ENCODE results near the gene LRRC19.

LRRC19 gene

DNA sequence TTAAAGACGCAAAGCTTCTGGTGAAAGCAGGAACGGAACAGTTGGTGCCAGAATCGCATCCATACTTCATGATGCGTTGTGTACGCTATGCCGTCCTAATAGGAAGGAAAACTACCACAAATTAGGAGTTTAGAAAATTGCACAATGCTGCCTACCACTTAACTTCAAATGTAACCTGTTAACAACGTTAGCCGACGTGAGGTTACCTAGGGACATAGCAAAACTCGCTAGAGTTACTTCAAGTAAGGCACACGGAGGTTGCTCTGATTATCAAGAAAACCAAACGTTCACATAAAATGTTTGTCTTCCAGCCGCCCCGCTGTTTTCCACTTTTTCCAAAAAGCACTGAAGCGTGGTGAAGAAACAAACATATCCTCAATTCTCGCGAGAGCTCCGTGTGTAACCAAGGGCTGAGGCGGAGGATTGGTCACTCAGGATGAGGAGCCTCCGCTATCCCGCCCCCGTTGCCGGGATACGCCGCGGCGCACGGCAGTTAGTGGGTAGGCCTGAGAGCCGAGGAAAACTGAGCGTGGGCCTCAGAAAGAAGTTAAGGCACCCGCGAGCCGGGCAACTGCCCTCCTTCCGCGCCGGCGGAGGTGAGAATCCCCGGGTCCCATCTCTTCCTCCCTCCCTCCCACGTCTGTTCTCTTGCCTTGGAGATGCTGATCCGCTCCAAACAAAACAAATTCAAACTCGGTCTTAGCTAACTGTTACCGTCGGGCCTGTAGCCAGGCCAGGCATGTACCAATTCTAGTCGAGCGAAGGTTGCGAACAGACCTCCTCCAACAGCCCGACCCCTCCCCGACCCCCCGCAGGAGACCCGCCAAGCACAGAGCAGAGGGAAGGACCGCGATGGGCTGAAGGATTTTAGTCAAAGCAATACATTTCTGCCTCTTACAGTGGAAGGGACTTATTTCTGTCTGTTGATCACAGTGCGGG lies 49.3 kb downstream of the LRRC19 start, which contains the start of gene IFT74:
TSS of gene IFT74 (plus strand) at position 492 of the 939 bp plus-strand sequence. CDS start 5,556 bp downstream, outside the sequence.
- DNase-seq, result peak; percentile 94

DNA sequence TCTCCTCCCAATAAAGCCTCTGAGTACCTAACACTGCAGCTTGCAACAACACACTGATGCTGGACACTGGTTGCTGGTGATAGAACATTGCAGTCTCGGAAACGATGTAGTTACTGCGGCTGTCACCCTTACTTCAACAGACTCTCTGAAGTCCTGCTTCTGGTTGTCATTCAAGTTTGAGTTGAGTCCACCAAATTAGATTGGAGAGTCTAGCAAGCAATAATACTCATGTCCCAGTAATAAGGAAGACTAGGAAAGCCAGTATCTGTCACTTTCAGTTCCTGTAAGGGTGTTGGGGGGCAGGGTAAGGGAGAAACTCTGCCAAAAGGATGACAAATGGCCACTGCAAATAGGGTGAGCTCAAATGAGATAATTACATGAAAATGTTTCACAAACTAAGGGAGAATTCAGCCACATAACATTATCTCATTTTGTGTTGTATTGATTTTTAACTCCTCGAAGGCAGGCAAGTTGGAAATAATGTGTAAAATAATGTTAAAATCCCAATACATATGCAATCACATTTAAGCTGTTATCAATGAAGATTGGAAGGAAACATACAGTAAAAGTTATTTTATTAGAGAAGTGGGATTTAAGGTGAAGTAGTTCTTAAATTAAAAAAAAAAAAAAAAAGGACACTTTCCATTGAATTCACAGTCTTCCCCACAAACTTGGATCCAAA lies 50.1 kb downstream of the LRRC19 start:
- DNase-seq, result peak; percentile 9

DNA sequence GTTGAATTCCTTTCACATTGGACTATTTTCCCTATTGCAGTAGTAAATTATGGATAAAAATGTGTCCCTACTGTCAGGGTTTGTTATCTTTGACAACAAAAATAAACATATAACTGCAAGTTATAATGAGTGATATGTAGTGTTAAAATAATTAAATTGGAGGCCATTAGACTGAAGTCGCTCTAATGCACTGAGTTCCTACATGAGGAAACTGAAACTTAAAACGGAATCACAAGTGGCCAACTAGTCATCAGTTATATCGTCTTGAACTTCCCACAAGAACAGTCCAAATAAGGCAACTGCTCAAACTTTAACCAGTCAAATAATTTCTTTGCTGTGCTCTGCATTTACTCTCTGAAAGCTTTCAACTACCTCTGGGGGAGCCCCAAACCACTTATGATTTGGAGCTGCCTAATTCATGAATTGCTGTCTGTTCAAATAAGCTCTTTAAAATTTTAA lies 51.4 kb downstream of the LRRC19 start:
- DNase-seq, result no peak

DNA sequence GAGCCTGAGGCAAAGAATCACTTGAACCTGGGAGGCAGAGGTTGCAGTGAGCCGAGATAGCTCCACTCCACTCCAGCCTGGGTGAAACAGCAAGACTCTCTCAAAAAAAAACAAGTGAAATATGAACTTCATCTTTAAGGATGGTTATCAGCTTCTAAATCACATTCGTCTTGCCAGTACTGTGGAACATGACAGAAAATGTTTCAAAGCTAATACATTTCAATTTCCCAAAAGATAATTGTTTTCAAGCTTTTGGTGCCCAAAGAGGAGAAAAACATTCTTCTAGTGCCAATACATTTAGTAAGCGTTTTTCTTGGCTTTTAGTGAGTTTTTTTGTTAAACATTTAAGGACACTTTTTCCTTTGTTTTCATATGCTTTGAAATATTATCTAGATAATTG lies 53.7 kb downstream of the LRRC19 start:
- no peak for DNase-seq

DNA sequence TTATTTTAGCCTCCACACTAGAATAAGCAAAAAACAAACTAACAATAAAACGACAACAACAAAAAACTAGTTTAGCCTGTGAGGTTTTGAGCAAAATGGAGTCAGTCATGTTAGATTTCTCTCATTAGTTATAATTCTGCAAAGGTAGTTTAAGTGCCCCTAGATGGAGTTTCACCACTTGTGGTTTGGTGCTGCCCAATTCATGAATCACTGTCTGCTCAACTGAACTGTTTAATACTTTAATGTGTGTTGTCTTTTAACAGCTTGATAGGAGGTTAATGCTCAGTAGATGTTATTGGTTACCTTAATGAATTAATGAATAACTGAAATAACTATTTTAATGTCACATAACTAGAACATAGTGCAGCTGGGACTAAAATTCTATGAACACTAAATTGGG lies 55.0 kb downstream of the LRRC19 start:
- no peak for DNase-seq

GRCh38 chr9:26949637-26950069 lies 55.8 kb downstream of the LRRC19 start:
- DNase-seq, result no peak

DNA sequence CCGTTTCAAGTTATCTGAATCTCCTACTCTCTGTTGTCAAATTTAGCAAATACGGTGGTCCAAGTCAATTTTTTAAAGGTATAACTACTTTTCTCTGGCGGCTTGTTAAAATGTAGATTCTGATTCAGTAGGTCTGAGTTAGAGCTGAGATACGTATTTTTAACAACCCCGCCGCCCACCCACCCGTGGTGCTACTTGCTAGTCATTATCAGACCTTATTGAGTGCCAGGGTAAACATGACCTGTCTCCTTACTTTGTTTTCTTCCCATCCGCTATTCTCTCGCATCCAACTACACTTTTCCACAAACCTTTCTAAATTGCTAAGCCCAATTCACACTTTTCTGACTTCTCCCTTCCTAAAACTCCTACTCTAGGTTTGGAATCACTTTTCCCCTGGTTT lies 57.7 kb downstream of the LRRC19 start:
- DNase-seq, result peak; percentile 7

- peak; percentile 85 for DNase-seq
Measured at GRCh38 chr9:26946753-26947727, 58.4 kb downstream of the LRRC19 start, which contains the start of gene PLAA. Gene PLAA, minus strand, starts transcription at chr9:26947242. Its CDS starts 197 bp downstream, at chr9:26947045.

- no peak for DNase-seq
Measured at GRCh38 chr9:26945591-26945990, 59.9 kb downstream of the LRRC19 start.

Data from CD4-positive, alpha-beta T cell treated with Interleukin-17A for 4 hours (primary cell).